EL (cell line): ENCODE data around the gene HSD11B2.
"Not testable (repeated sequence)": the region's sequence is repeated elsewhere in the genome, so short reads cannot be mapped to it uniquely, and the experiment has no call there.

ENCODE experiments used
- DNase-seq: peaks from one replicate; pipeline ENCODE4 v3.0.0-alpha.2; 2016

HSD11B2 gene

GRCh38 chr16:67396159-67397035 is 34.5 kb upstream of the HSD11B2 start:
- DNase-seq: peak; percentile 79

DNA sequence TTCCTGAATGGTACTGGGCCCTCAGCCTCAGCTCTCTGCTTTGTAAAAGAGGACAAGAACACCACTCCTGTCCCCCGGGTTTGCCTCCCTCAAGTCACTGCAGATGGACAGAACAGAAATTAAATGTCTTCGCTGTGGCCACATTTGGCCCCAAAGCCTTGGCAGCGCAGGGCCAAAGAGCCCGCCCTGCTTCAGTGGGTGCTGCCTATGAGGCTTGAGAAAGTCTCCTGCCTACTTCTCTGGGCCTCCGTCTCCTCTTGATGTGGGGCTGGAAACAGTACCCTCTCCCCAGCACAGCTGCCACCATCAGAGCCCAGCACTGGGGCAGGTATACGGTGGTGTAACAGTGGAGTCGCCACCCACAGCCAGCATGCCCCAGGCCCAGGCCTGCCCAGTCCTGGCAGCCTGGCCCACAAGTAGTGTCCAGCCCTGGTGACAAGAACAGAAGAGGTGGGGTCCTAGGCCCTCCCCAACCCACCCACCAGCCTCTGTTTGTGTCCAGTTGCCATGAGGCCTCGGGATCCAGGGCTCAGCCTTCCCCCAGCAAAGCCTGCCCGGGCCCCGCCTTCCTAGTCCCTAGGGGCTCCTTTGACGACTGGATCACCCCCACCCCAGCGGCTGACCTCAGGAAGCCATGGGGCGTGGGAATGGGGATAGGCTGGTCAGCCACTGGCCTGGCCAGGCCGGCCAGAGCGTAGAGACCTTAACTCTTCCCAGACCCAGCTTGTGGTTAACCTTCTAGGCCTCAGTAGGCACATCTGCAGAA is 33.7 kb upstream of the HSD11B2 start:
- no peak for DNase-seq

- no peak for DNase-seq
Observed at GRCh38 chr16:67397812-67398545, 32.9 kb upstream of the HSD11B2 start.

DNA sequence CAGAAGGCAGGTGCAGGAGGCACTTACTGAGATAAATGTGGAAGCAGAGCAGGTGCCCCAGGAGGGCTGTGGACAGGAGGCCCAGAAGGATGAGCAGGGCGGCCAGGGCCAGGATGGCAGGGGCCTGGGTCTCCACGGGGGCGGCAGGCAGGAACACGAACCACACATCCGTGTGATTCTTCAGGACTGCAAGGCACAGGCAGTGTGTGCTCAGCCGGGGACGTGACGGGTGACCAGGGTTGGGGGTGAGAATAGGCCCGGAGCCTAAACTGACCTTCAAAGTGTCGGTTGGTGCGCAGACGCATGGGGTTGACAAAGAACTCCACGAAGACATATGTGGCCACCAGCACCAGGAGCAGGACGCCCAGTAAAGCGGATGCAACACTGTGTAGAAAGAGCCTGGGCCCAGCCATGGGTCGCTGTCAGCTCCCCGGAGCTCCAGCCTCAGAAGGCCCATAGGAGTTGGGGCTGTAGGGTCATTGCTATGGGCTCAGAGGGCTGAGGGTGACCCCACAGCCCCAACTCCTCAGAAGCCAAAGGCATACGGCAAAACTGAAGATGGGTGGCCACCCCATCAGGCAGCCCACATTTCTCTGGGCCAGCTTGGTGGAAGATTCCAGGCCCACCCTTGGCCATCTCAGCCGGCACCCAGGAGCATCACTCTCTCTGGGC is 32.2 kb upstream of the HSD11B2 start:
- DNase-seq: no peak

- no peak for DNase-seq
Observed at GRCh38 chr16:67399218-67399733, 31.6 kb upstream of the HSD11B2 start.

GRCh38 chr16:67399749-67400704 is 30.9 kb upstream of the HSD11B2 start:
- DNase-seq: no peak

DNA sequence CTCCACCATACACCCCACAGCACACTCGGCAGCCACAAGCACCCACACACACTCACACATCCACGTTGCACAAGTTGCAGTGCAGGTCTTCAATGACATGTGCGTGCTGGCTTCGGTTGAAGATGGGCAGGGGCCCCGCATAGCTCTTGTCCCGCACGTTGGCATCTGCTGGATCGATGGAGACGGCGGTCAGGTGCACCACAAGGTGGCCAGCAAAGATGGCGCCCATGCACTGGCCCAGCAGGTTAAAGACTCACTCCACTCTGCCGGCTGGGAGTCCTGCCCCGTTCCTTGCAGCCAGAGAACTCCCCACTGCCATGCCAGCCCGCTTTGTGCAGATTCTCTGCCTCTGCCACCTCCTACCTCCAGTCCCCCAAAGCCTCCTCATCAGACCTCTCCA is 30.0 kb upstream of the HSD11B2 start:
- DNase-seq: no peak

DNA sequence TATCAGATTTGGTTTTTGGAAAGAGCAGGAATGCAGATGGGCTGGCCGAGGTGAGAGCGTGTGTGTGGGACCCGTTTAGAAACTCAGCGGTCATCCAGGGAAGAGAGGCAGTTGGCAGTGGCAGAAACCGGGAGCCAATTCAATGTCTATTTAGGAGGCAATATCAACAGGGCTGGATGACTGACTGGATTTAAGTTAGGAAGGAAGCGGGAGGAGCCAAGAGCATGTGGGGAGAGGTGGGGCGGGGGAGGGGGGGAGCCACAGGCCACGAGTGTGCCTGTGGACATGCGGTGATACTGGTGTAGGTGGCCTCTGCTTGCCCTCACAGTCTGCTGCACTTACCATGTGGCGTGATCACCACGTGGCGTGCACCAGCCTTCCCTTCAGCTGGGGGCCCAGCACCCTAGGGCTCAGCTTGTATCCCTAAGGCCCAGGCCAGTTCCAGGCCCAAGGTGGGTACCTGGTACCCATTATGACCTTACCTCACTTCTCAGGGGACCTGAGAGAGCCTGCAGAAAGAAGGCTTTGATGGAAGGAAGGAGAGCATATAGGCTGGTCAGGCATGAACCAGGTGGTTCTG is 26.9 kb upstream of the HSD11B2 start:
- DNase-seq: no peak

- no peak for DNase-seq
Observed at GRCh38 chr16:67404740-67405226, 26.1 kb upstream of the HSD11B2 start.

- DNase-seq: no peak
Observed at GRCh38 chr16:67405336-67405735, 25.6 kb upstream of the HSD11B2 start.

GRCh38 chr16:67406111-67406971 is 24.6 kb upstream of the HSD11B2 start:
- DNase-seq: peak; percentile 85

GRCh38 chr16:67407176-67407787 is 23.6 kb upstream of the HSD11B2 start:
- DNase-seq: no peak

DNA sequence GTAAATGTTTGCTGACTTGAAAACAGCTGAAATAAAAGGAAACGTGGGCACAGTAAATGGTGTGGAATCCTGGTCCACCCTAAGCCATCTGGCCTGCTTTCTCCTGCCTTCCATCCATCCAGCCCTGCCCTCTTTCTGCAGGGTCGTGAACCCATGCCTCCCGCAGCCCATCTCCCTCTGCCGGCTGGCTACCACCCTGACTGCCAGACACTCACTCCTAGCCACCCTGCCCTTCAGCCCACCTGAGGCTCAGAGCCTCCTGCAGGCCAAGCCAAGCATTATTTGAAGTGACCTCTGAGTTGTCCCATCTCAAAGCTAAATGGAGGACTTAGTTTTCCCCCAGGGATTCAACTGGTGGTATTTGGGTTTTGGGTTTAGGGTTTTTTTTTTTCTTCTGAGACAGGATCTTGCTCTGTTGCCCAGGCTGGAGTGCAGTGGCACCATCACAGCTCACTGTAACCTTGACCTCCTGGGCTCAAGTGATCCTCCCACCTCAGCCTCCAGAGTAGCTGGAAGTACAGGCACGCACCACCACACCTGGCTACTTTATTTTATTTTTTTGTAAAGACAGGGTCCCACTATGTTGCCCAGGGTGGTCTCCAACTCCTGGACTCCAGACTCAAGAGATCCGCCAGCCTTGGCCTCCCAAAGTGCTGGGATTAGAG is 23.0 kb upstream of the HSD11B2 start:
- DNase-seq: no peak

GRCh38 chr16:67409631-67410030 is 21.3 kb upstream of the HSD11B2 start:
- no peak for DNase-seq

GRCh38 chr16:67411339-67411738 is 19.6 kb upstream of the HSD11B2 start:
- no peak for DNase-seq

- no peak for DNase-seq
Observed at GRCh38 chr16:67412294-67412693, 18.6 kb upstream of the HSD11B2 start.

DNA sequence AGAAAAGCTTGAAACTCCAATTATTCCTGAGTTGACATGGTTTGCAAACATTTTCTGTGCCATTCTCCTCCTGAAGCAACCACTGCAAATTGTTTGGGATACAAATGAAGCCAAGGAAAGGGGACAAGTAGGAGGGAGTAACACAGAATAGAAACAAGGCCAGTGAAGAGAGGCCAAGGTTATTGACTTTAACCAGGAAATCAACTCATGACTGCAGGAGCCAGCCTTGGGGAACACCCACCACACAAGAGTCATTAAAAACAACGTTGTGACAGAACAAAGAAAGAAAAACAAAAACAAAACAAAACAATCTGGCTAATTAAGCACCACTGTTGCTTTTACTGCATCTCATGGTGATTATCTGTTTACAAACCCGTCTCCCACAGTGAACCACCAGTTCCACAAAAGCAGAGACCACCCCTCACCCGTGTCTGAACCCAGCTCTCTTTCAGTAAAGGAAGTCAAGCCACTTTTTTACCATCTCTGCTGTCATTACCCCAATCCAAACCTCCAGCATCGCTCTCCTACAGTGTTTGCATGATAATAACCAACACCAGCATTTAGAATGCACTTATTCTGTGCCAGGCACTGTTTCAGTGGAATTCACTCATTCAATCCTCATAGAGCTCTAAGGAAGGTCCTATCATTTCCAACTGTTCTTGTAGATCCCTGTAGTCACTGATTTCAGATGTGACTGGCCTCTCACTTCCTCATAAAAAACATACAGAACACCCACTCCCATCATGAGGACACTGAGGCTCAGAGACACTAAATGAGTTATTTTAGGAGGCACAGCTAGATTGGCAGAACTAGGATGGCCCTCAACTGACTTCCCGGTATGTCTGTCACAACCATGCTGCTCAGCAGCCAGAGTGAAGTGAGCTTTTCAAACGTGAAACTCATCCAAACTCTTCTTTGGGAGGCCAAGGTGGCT is 16.7 kb upstream of the HSD11B2 start:
- DNase-seq: no peak

GRCh38 chr16:67415421-67415820 is 15.5 kb upstream of the HSD11B2 start:
- DNase-seq: not testable (repeated sequence)
